Measurements from ENCODE around the gene DLEC1. TPM values are rescaled to one million over a fixed set of nuclear protein-coding genes. Genes with fewer than 3 reads are reported as not detected.
"Not testable (repeated sequence)": the region's sequence is repeated elsewhere in the genome, so short reads cannot be mapped to it uniquely, and the experiment has no call there.

DLEC1 gene
- total RNA-seq, 4 donors from 2014 or later, result 0.20 to 4.1 (median 1.4) TPM

DNA sequence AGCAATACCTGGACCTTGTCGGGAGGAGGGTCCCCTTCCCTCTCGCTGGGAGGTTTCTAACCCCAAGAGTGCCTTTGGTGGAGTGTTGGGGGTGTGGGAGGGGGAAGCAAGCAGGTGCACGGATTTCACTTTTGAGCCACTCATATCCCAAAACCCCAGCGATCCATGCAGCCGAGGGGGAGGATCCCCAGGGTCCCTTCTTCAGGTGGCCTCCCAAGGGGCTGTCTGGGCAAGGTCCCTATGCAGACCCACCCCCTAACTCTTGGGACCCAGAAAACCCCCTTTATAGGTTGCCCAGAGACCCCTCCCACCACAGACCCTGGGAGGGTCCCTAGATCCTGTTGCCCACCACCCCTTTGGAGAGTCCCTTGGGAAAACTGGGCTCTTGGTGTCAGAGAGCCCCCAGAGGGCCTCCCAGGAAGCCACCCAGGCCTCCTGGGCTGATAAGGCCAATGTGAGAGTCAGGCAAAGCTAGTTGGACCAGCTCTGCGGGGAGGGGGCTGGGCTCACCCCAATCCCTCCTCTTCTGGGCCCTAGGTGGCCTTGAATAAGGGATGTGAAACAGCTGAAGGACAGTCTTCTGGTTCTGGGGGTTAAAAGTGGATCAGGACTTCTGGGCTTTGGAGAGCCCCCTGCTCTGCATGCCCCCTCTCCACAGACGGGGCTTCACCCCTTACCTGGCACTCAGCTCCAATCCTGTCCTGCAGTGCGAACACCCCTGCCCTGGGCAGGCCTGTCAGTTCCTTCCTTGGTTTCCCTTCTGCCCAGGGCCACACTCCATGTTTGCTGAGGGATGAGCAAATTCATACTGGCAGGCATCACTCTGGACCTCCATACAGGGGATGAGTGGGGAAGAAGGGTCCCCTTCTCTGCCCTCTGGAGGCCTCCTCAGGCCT, 8.6 kb upstream of the DLEC1 start:
- no peaks in the 10 kb centered on the region for H3K9me3 ChIP-seq
- DNase-seq, result no peak
- 47% methylated on average over 8 of the region's 8 CpGs; no CpG with 5 or more reads in 1 of the 2 donors for whole genome bisulfite sequencing, 2 donors (ENCODE audit: low coverage in 1 of 2)
- H3K36me3 ChIP-seq, result no peaks in the 10 kb centered on the region
- H3K27me3 ChIP-seq, result peaks cover 8% of the 10 kb centered on the region
- intact Hi-C loops (cut with DNase I; ENCODE audit: low total_unique reads) (no loop called here), in situ Hi-C loops (cut with MboI; ENCODE audit: low pct_ligation_motif_present in 1 of 4, low pct_unique_long_range_greater_than_20kb in 1 of 4, low sequenced_read_pairs in 3 of 4) (no loop called here)
- peak overlapping the region; percentile 39 to 65 (median 56) for H3K4me3 ChIP-seq
- peak overlapping the region; percentile 70 to 86 (median 76) for H3K27ac ChIP-seq
- peaks cover 13 to 39% (median 31%) of the 10 kb centered on the region in 4 donors for H3K4me1 ChIP-seq
- TF ChIP-seq EP300 (IDR thresholded peaks at IDR 0.05; ENCODE audit: low read depth), result no peak
- TF ChIP-seq, protein P1, sequence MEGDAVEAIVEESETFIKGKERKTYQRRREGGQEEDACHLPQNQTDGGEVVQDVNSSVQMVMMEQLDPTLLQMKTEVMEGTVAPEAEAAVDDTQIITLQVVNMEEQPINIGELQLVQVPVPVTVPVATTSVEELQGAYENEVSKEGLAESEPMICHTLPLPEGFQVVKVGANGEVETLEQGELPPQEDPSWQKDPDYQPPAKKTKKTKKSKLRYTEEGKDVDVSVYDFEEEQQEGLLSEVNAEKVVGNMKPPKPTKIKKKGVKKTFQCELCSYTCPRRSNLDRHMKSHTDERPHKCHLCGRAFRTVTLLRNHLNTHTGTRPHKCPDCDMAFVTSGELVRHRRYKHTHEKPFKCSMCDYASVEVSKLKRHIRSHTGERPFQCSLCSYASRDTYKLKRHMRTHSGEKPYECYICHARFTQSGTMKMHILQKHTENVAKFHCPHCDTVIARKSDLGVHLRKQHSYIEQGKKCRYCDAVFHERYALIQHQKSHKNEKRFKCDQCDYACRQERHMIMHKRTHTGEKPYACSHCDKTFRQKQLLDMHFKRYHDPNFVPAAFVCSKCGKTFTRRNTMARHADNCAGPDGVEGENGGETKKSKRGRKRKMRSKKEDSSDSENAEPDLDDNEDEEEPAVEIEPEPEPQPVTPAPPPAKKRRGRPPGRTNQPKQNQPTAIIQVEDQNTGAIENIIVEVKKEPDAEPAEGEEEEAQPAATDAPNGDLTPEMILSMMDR (IDR thresholded peaks at IDR 0.05), result no peak
- no peak for TF ChIP-seq POLR2A (IDR thresholded peaks at IDR 0.05)

DNA sequence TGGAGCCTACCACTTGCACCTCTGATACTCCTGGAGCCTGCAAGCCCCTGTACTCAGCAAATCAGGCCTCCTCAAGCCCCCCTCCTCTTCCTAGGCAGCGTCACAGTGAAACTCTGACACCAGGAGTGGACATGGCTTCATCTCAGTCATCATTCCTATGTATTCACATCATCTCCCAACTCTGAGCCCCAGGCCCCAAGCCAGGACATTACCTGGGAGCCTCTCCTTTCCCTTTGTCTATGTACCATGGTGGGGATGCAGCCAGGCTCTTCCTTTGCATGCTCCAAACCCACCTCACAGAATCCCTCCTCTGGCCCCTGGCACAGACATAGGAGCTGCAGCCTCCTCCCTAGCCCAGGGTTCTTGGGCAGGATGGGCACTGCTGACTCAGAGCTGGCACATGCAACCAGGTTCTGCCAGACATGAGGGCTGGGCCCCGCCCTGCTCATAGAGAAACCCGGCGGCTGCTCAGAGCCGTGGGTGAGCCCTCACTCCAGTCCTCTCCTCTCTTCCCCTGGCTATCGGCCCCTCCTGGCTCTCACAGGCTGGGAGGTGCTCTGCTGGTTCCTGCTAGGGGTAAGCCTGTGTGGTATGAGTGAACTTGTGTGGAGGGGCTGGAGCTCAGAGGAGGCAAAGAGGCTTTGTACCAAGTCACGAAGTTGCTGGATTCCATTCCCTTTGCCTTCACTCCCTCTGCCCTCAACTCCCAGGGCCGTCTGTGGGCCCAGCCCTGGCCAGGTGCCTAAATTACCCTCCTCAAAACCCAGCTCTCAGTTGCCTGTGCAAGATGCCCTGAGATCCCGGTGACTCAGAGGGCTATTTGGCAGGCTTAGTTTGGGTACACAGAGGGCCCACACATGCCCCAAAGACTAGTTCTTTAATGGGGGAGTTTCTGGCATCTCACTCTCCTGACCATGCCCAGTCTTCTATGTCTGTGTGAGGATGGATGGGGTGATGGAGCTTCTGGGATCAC, 7.7 kb upstream of the DLEC1 start:
- intact Hi-C loops (cut with DNase I; ENCODE audit: low total_unique reads), result no loop called here
- Histone ChIP-seq H3K27ac (peak overlapping the region; percentile 35 to 86 (median 72)), H3K4me1 (peaks cover 13 to 31% (median 26%) of the 10 kb centered on the region in 4 donors)

DNA sequence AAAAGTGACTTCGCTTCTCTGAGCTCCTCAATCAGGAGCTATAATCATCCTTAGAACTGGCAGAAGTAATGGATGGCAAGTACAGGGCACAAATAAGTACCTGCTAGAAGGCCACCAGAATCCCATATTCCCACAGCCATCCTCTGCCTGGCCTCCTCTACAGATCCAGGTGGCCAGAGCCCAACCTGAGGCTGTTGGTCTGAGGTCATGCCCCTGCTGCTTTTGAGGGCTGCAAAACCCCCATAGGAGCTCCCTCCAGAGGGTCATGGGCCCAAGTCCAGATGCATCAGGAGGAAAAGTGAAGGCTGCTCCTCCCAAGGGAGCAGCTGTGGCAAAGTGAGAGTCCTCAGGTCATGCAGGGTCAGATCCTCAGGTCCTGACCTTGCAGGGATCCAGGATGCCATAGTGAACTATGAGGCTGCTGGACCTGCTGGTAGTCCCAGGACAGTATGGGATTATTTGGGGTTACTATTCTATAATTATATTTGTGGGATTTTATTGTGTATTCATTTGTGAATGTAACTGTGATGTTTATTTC, 6.6 kb upstream of the DLEC1 start:
- Histone ChIP-seq H3K4me3 (no peak overlapping the region), H3K36me3 (no peaks in the 10 kb centered on the region), H3K27ac (no peak overlapping the region), H3K4me1 (peaks cover 13 to 31% (median 26%) of the 10 kb centered on the region in 4 donors), H3K9me3 (no peaks in the 10 kb centered on the region), H3K27me3 (peaks cover 8% of the 10 kb centered on the region)
- no peak for TF ChIP-seq EP300 (IDR thresholded peaks at IDR 0.05; ENCODE audit: low read depth)
- no peak for TF ChIP-seq POLR2A (IDR thresholded peaks at IDR 0.05)
- TF ChIP-seq POLR2AphosphoS5 (IDR thresholded peaks at IDR 0.05), result no peak
- TF ChIP-seq, protein P1 (IDR thresholded peaks at IDR 0.05), result no peak
- intact Hi-C loops (cut with DNase I; ENCODE audit: low total_unique reads), result no loop called here
- WGBS, 2 donors (ENCODE audit: low coverage in 1 of 2), result 89% methylated on average over 1 of the region's 1 CpG; no CpG with 5 or more reads in 1 of the 2 donors
- in situ Hi-C loops (cut with MboI; ENCODE audit: low pct_ligation_motif_present in 1 of 4, low pct_unique_long_range_greater_than_20kb in 1 of 4, low sequenced_read_pairs in 3 of 4), result no loop called here
- no peak for DNase-seq

More for the DNA sequence above, 7.7 kb upstream of the DLEC1 start:
- Histone ChIP-seq H3K9me3 (no peaks in the 10 kb centered on the region), H3K4me3 (no peak overlapping the region), H3K27me3 (peaks cover 8% of the 10 kb centered on the region), H3K36me3 (no peaks in the 10 kb centered on the region)
- DNase-seq, result peak; percentile 81
- in situ Hi-C loops (cut with MboI; ENCODE audit: low pct_ligation_motif_present in 1 of 4, low pct_unique_long_range_greater_than_20kb in 1 of 4, low sequenced_read_pairs in 3 of 4), result no loop called here
- TF ChIP-seq, protein P1 (IDR thresholded peaks at IDR 0.05), result no peak
- peak in 1 of 3 donors; percentile 34 for TF ChIP-seq POLR2AphosphoS5 (IDR thresholded peaks at IDR 0.05)
- no peak for TF ChIP-seq EP300 (IDR thresholded peaks at IDR 0.05; ENCODE audit: low read depth)
- TF ChIP-seq POLR2A (IDR thresholded peaks at IDR 0.05), result no peak
- 27 to 30% methylated on average over 2 to 9 of the region's 9 CpGs for WGBS, 2 donors (ENCODE audit: low coverage in 1 of 2)

DNA sequence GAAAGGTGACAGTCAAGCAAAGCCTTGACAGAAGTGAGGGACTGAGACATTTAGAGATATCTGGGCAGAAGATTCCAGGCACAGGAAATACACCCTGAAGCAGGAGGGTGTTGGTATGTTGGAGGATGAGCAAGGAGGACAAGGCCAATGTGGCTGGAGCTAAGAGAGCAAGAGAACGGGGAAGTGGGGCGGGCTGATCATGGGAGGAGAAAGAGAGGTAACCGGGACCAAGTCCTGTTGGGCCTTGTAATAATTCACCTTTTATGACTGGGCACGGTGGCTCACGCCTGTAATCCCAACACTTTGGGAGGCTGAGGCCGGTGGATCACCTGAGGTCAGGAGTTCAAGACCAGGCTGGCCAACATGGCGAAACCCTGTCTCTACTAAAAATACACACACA, 5.4 kb upstream of the DLEC1 start:
- peaks cover 13 to 34% (median 24%) of the 10 kb centered on the region in 4 donors for H3K4me1 ChIP-seq
- in situ Hi-C loops (cut with MboI; ENCODE audit: low pct_ligation_motif_present in 1 of 4, low pct_unique_long_range_greater_than_20kb in 1 of 4, low sequenced_read_pairs in 3 of 4); H3K36me3 ChIP-seq; H3K4me3 ChIP-seq; H3K27me3 ChIP-seq; intact Hi-C loops (cut with DNase I; ENCODE audit: low total_unique reads); DNase-seq; H3K27ac ChIP-seq; H3K9me3 ChIP-seq: not testable (repeated sequence)
- 55 to 61% methylated on average over 5 to 6 of the region's 7 CpGs for WGBS, 2 donors (ENCODE audit: low coverage in 1 of 2)

DNA sequence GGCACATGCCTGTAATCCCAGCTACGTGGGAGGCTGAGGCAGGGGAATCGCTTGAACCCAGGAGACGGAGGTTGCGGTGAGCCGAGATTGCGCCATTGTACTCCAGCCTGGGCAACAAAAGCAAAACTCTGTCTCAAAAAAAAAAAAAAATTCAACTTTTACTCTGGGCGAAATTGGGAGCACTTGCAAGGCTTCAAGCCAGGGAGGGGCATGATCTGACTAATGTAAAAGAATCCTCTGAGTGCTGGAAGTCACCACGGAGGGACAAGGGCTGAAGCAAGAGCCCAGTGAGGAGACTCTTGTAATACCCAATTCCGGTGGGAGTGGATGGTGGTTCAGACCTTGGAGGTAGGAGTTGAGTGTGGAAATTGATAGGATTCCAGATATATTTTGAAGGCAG, 4.7 kb upstream of the DLEC1 start:
- in situ Hi-C loops (cut with MboI; ENCODE audit: low pct_ligation_motif_present in 1 of 4, low pct_unique_long_range_greater_than_20kb in 1 of 4, low sequenced_read_pairs in 3 of 4); intact Hi-C loops (cut with DNase I; ENCODE audit: low total_unique reads); H3K9me3 ChIP-seq; H3K36me3 ChIP-seq; H3K27ac ChIP-seq; H3K27me3 ChIP-seq; H3K4me3 ChIP-seq; DNase-seq: not testable (repeated sequence)
- 86 to 96% methylated on average over 9 of the region's 9 CpGs for WGBS, 2 donors (ENCODE audit: low coverage in 1 of 2)
- H3K4me1 ChIP-seq, result peaks cover 16 to 34% (median 22%) of the 10 kb centered on the region in 4 donors
